Aorta (tissue), 5 donors: Measurements from ENCODE around the gene CTSZ. TPM values are rescaled to one million over a fixed set of nuclear protein-coding genes. Genes with fewer than 3 reads are reported as not detected.

ENCODE experiments used
- ATAC-seq: fragments of 200-7000 bp; cut with Tn5 transposase; one replicate; pipeline ENCODE4 v1.9.1; 2022; ENCODE audit warnings: moderate library complexity; ENCODE audit not compliant: low FRiP score
- DNase-seq, 2 donors: peaks; one replicate each; pipeline ENCODE4 v3.0.0-alpha.2; 2020
- H3K27ac ChIP-seq, 2 donors: one replicate each; pipeline ENCODE4 v1.5.1; 2013; ENCODE audit warnings: low read length in 2 of 2, mild to moderate bottlenecking in 2 of 2, moderate library complexity in 2 of 2, control low read depth in 1 of 2, inconsistent platforms in 1 of 2, low read depth in 1 of 2
- H3K27me3 ChIP-seq, 2 donors: one replicate each; pipeline ENCODE4 v1.6.1; 2013; ENCODE audit warnings: control low read depth in 1 of 2, low read length in 1 of 2, mild to moderate bottlenecking in 1 of 2, moderate library complexity in 1 of 2; ENCODE audit not compliant: insufficient read depth in 2 of 2, control insufficient read depth in 1 of 2
- H3K36me3 ChIP-seq, 2 donors: one replicate each; pipeline ENCODE4 v1.6.1; 2013; ENCODE audit warnings: control low read depth in 1 of 2, low read length in 1 of 2, mild to moderate bottlenecking in 1 of 2; ENCODE audit not compliant: insufficient read depth in 2 of 2, control insufficient read depth in 1 of 2
- H3K4me1 ChIP-seq, 2 donors: one replicate each; pipeline ENCODE4 v1.6.1; 2013; ENCODE audit warnings: low read length in 2 of 2, control low read depth in 1 of 2, mild to moderate bottlenecking in 1 of 2, moderate library complexity in 1 of 2; ENCODE audit not compliant: insufficient read depth in 2 of 2, control insufficient read depth in 1 of 2
- H3K4me3 ChIP-seq, 2 donors: one replicate each; pipeline ENCODE4 v1.5.1; 2013; ENCODE audit warnings: low read length in 2 of 2, control low read depth in 1 of 2, mild to moderate bottlenecking in 1 of 2
- H3K9me3 ChIP-seq: one replicate; pipeline ENCODE4 v1.6.1; 2013; ENCODE audit warnings: mild to moderate bottlenecking, low read length; ENCODE audit not compliant: control insufficient read depth
- WGBS, 2 donors: extraction: QIAGEN DNeasy Blood & Tissue Kit; methylation state at CpG; one replicate each; pipeline ENCODE4 v1.1.7; 2013; 5-methylcytosine and 5-hydroxymethylcytosine counted together
- intact Hi-C, 2 donors: fragments of 100-400 bp; cut with DNase I; formaldehyde crosslinking; loops; one replicate each; pipeline versions ENCODE4 v1.14.2 to v1.15.0; 2022
- polyA plus RNA-seq, 2 donors: library from polyadenylated mRNA; stranded (reverse); fragments of 200-250 nt; gene quantifications; one replicate each; pipeline ENCODE4 v1.2.3, GENCODE V29; 2013
- total RNA-seq, 2 donors: library from RNA; stranded (reverse); fragmentation: NEBNext Ultra II Directional; extraction: Animal tissue kit (Norgen Biotek cat#: 25700); gene quantifications; one replicate each; pipeline ENCODE4 v1.2.1, GENCODE V29; 2021
- donor health status: healthy with polysubstance abuse.
- donor health status: Bipolar disorder and iron deficiency.
- donor health status: DM: no; HTN: no; CAD: no.
- donor health status: DM: no; HTN: no; CAD: no.
- donor health status: DM: yes; HTN: yes; CAD: no.

Gene CTSZ
- total and polyA plus RNA-seq, 4 donors, result 183 to 350 (median 270) TPM

GRCh38 chr20:58945965-58946631 lies 61.0 kb downstream of the CTSZ start:
- DNase-seq (no peak), ATAC-seq (no peak)
- no peak overlapping the region for H3K4me3 ChIP-seq
- H3K27me3 ChIP-seq, result no peaks in the 10 kb centered on the region
- no peaks in the 10 kb centered on the region for H3K9me3 ChIP-seq
- H3K27ac ChIP-seq, result no peak overlapping the region
- no peaks in the 10 kb centered on the region for H3K36me3 ChIP-seq
- intact Hi-C loops, result no loop called here
- 93 to 94% methylated on average over 10 of the region's 10 CpGs for WGBS, 2 donors
- H3K4me1 ChIP-seq, result no peaks in the 10 kb centered on the region

Other genes with a start within 250 kb of the CTSZ start
- gene GNAS-AS1, start 156.4 kb downstream of the CTSZ start, total RNA-seq, result 1 to 10 TPM; 1.2 to 1.7 TPM
- 1 to 10 TPM in 1 of 2 donors, not detected in 1; 1.0 TPM for gene GNAS-AS1, start 156.4 kb downstream of the CTSZ start, polyA plus RNA-seq
- gene GNAS, start 154.5 kb downstream of the CTSZ start, total RNA-seq, result 100 to 1,000 TPM; 838 to 881 TPM
- 1,000 to 10,000 TPM in 1 of 2 donors, 100 to 1,000 TPM in 1; 934 to 1,060 TPM for gene GNAS, start 154.5 kb downstream of the CTSZ start, polyA plus RNA-seq
- gene NELFCD, start 26.0 kb downstream of the CTSZ start, total RNA-seq, result 10 to 100 TPM; 40.5 to 50.1 TPM
- gene NELFCD, start 26.0 kb downstream of the CTSZ start, polyA plus RNA-seq, result 10 to 100 TPM; 22.7 to 53.9 TPM
- gene TUBB1, start 12.2 kb upstream of the CTSZ start, total RNA-seq, result 1 to 10 TPM in 1 of 2 donors, under 1 TPM in 1; 0.15 to 2.1 TPM
- not detected for gene TUBB1, start 12.2 kb upstream of the CTSZ start, polyA plus RNA-seq
- gene ATP5F1E, start 25.1 kb upstream of the CTSZ start, total RNA-seq, result 10 to 100 TPM; 48.2 to 50.1 TPM
- 100 to 1,000 TPM in 1 of 2 donors, 10 to 100 TPM in 1; 51.5 to 110 TPM for gene ATP5F1E, start 25.1 kb upstream of the CTSZ start, polyA plus RNA-seq
- 10 to 100 TPM; 24.0 to 33.1 TPM for gene PRELID3B, start 35.5 kb upstream of the CTSZ start, total RNA-seq
- gene PRELID3B, start 35.5 kb upstream of the CTSZ start, polyA plus RNA-seq, result 10 to 100 TPM; 19.5 to 44.2 TPM
- under 1 TPM; 0.57 to 0.68 TPM for gene ZNF831, start 156.6 kb upstream of the CTSZ start, total RNA-seq
- gene ZNF831, start 156.6 kb upstream of the CTSZ start, polyA plus RNA-seq, result under 1 TPM in 1 of 2 donors, not detected in 1; 0.03 TPM